H1 (cell line): ENCODE results near the gene RSPH9. TPM values are rescaled to one million over a fixed set of nuclear protein-coding genes. Genes with fewer than 3 reads are reported as not detected.

Experiments
- CTCF ChIA-PET: fragments of 300-600 bp; sonication (Branson Sonifier 250); formaldehyde crosslinking; loops from one replicate; lab custom pipeline; 2021; ENCODE audit not compliant: partially characterized antibody; lab: Charles Lee
- POLR2A ChIA-PET: fragments of 300-600 bp; sonication (Branson Sonifier 250); formaldehyde crosslinking; loops from one replicate; lab custom pipeline; 2021; ENCODE audit warnings: inconsistent platforms; ENCODE audit not compliant: partially characterized antibody; lab: Charles Lee
- DNase-seq, 2 experiments: peaks; one replicate each; pipeline versions ENCODE4 v3.0.0 to v3.0.0-alpha.2; 2010 to 2022; ENCODE audit warnings: low spot score in 2 of 2, low read depth in 1 of 2, mixed read lengths in 1 of 2
- FAIRE-seq: peaks from 2 replicates; lab custom pipeline; 2011; peaks lifted over from hg19 to GRCh38; lab: Jason Lieb, UNC
- H2AFZ ChIP-seq: 2 replicates; pipeline ENCODE4 v1.8.1; 2012; ENCODE audit warnings: low read length, inconsistent platforms
- H2AK5ac ChIP-seq: 2 replicates; pipeline ENCODE4 v1.6.1; 2013; ENCODE audit warnings: low read depth, low read length
- H2BK120ac ChIP-seq: replicated peaks from 2 replicates; pipeline ENCODE3; 2013; ENCODE audit warnings: low read depth, low read length, inconsistent platforms
- H2BK12ac ChIP-seq: 2 replicates; pipeline ENCODE4 v1.6.1; 2013; ENCODE audit warnings: low read depth, low read length
- H2BK15ac ChIP-seq: 2 replicates; pipeline ENCODE4 v1.6.1; 2013; ENCODE audit warnings: low read length
- H2BK20ac ChIP-seq: 2 replicates; pipeline ENCODE4 v1.6.1; 2013; ENCODE audit warnings: low read length
- H2BK5ac ChIP-seq: 2 replicates; pipeline ENCODE4 v1.6.1; 2013; ENCODE audit warnings: low read depth, low read length
- H3K14ac ChIP-seq: 2 replicates; pipeline ENCODE4 v1.6.1; 2013; ENCODE audit warnings: inconsistent platforms; ENCODE audit not compliant: insufficient read length
- H3K18ac ChIP-seq: 2 replicates; pipeline ENCODE4 v1.6.1; 2013; ENCODE audit warnings: low read length; ENCODE audit errors: extremely low read depth
- H3K23ac ChIP-seq: 2 replicates; pipeline ENCODE4 v1.6.1; 2013; ENCODE audit warnings: inconsistent platforms; ENCODE audit not compliant: insufficient read length
- H3K23me2 ChIP-seq: 2 replicates; pipeline ENCODE4 v1.6.1; 2013; ENCODE audit warnings: low read depth, low read length
- H3K27ac ChIP-seq: 2 replicates; pipeline ENCODE4 v1.6.1; 2011; ENCODE audit warnings: low read depth, low read length, inconsistent platforms
- H3K27me3 ChIP-seq, 4 experiments: replicated peaks in 1 of 4; 1 replicate in 1 of 4; 2 replicates in 3 of 4; pipeline versions ENCODE4 v1.6.1 to v1.8.1; 2011 to 2013; ENCODE audit warnings: low read length in 3 of 4, mild to moderate bottlenecking in 3 of 4, inconsistent platforms in 2 of 4, mixed read lengths in 2 of 4, moderate library complexity in 1 of 4; ENCODE audit not compliant: control insufficient read depth in 3 of 4, insufficient read depth in 3 of 4; ENCODE audit errors: extremely low read depth in 1 of 4
- H3K36me3 ChIP-seq, 4 experiments: 2 replicates each; pipeline versions ENCODE4 v1.6.1 to v1.8.1; 2011 to 2013; ENCODE audit warnings: mild to moderate bottlenecking in 4 of 4, low read length in 3 of 4, moderate library complexity in 2 of 4, control low read depth in 1 of 4, inconsistent platforms in 1 of 4; ENCODE audit not compliant: insufficient read depth in 4 of 4, control insufficient read depth in 2 of 4
- H3K4ac ChIP-seq: replicated peaks from 2 replicates; pipeline ENCODE3; 2013; ENCODE audit warnings: low read length, low read depth, mixed read lengths, inconsistent platforms; ENCODE audit not compliant: insufficient read length
- H3K4me1 ChIP-seq, 4 experiments: replicated peaks in 1 of 4; 1 replicate in 1 of 4; 2 replicates in 3 of 4; pipeline versions ENCODE4 v1.6.1 to v1.8.1; 2011 to 2013; ENCODE audit warnings: low read length in 3 of 4, inconsistent platforms in 2 of 4, mixed read lengths in 1 of 4; ENCODE audit not compliant: insufficient read depth in 4 of 4, control insufficient read depth in 3 of 4
- H3K4me2 ChIP-seq, 2 experiments: 2 replicates each; pipeline versions ENCODE4 v1.6.1 to v1.8.1; 2011 to 2013; ENCODE audit warnings: low read depth in 2 of 2, low read length in 2 of 2, control low read depth in 1 of 2, inconsistent platforms in 1 of 2, mild to moderate bottlenecking in 1 of 2; ENCODE audit not compliant: insufficient read depth in 1 of 2
- H3K4me3 ChIP-seq, 4 experiments: fragments of 200-600, 300-600 bp in 1 of 4; sonication (generic), shearing (Covaris generic), sonication (Bioruptor Twin) in 1 of 4; 2 replicates each; pipeline versions ENCODE4 v1.5.1 to v1.8.1; 2011 to 2016; ENCODE audit warnings: low read length in 4 of 4, low read depth in 3 of 4, control low read depth in 2 of 4, inconsistent platforms in 2 of 4, mild to moderate bottlenecking in 2 of 4, mixed read lengths in 1 of 4, moderate library complexity in 1 of 4; ENCODE audit not compliant: insufficient read depth in 2 of 4; ENCODE audit errors: extremely low read depth in 1 of 4
- H3K56ac ChIP-seq: replicated peaks from 2 replicates; pipeline ENCODE3; 2013; ENCODE audit warnings: low read depth, mild to moderate bottlenecking, mixed read lengths, low read length, inconsistent platforms; ENCODE audit not compliant: insufficient read length
- H3K79me1 ChIP-seq: 2 replicates; pipeline ENCODE4 v1.6.1; 2013; ENCODE audit warnings: low read depth, low read length, control low read depth
- H3K79me2 ChIP-seq, 2 experiments: 2 replicates each; pipeline versions ENCODE4 v1.6.1 to v1.8.1; 2012 to 2013; ENCODE audit warnings: low read length in 2 of 2, mild to moderate bottlenecking in 2 of 2, inconsistent platforms in 1 of 2; ENCODE audit not compliant: insufficient read depth in 2 of 2, control insufficient read depth in 1 of 2
- H3K9ac ChIP-seq, 4 experiments: replicated peaks in 1 of 4; 1 replicate in 1 of 4; 2 replicates in 3 of 4; pipeline versions ENCODE4 v1.6.1 to v1.8.1; 2011 to 2013; ENCODE audit warnings: low read depth in 3 of 4, low read length in 3 of 4, control low read depth in 2 of 4, mild to moderate bottlenecking in 2 of 4, moderate library complexity in 2 of 4, inconsistent platforms in 1 of 4; ENCODE audit errors: extremely low read depth in 1 of 4
- H3K9me3 ChIP-seq, 2 experiments: 2 replicates each; pipeline versions ENCODE4 v1.6.1 to v1.8.1; 2012 to 2013; ENCODE audit warnings: mild to moderate bottlenecking in 2 of 2, moderate library complexity in 2 of 2, control low read depth in 1 of 2, inconsistent platforms in 1 of 2, low read depth in 1 of 2, low read length in 1 of 2, mixed read lengths in 1 of 2; ENCODE audit not compliant: insufficient read depth in 2 of 2
- H4K20me1 ChIP-seq, 2 experiments: replicated peaks in 1 of 2; 2 replicates each; pipeline versions ENCODE3 to v1.8.1; 2011 to 2013; ENCODE audit warnings: inconsistent platforms in 2 of 2, low read length in 2 of 2, mild to moderate bottlenecking in 1 of 2; ENCODE audit not compliant: insufficient read depth in 2 of 2, control insufficient read depth in 1 of 2
- H4K5ac ChIP-seq: 2 replicates; pipeline ENCODE4 v1.6.1; 2013; ENCODE audit warnings: low read length, low read depth, mixed read lengths, inconsistent platforms; ENCODE audit not compliant: insufficient read length
- H4K8ac ChIP-seq: 2 replicates; pipeline ENCODE4 v1.8.0; 2013; ENCODE audit warnings: mild to moderate bottlenecking, moderate library complexity, low read length, inconsistent platforms; ENCODE audit not compliant: insufficient read depth; ENCODE audit errors: extremely low read depth
- H4K91ac ChIP-seq: replicated peaks from 2 replicates; pipeline ENCODE3; 2013; ENCODE audit warnings: low read length, mixed read lengths, inconsistent platforms; ENCODE audit not compliant: insufficient read length
- NANOG ChIP-seq: IDR thresholded peaks from 2 replicates; pipeline ENCODE4 v1.6.1; 2011; ENCODE audit warnings: low read length, low read depth, mild to moderate bottlenecking, inconsistent platforms; ENCODE audit not compliant: insufficient read depth, poor library complexity, severe bottlenecking
- NRF1 ChIP-seq: IDR thresholded peaks from 2 replicates; pipeline ENCODE4 v1.6.1; 2011; ENCODE audit warnings: mild to moderate bottlenecking, low read depth, low read length, improper control_type of control experiment
- POLR2A ChIP-seq, 2 experiments: IDR thresholded peaks; 1 replicate in 1 of 2; 2 replicates in 1 of 2; pipeline ENCODE4 v1.6.1; 2011; ENCODE audit warnings: low read depth in 2 of 2, low read length in 2 of 2, mild to moderate bottlenecking in 2 of 2; ENCODE audit errors: control extremely low read depth in 1 of 2
- WGBS, 2 experiments: shearing (Covaris generic) in 1 of 2; methylation state at CpG; one replicate each; pipeline versions ENCODE4 v1.1.6 to v1.1.7; 2013 to 2015; ENCODE audit warnings: low lambda C conversion rate in 2 of 2, mixed read lengths in 2 of 2, inconsistent platforms in 1 of 2, low coverage in 1 of 2, missing lambda C conversion rate in 1 of 2; ENCODE audit not compliant: insufficient replicate concordance in 2 of 2, insufficient coverage in 1 of 2, insufficient read length in 1 of 2; ENCODE audit errors: extremely low coverage in 1 of 2, missing lambda C conversion rate in 1 of 2; 5-methylcytosine and 5-hydroxymethylcytosine counted together
- polyA plus RNA-seq, 7 experiments: library from polyadenylated mRNA; depleted of rRNA in 3 of 7; stranded (reverse) in 5 of 7; unstranded in 2 of 7; fragments of >200 nt in 5 of 7; fragments of 200-250 nt in 2 of 7; gene quantifications; 1 replicate in 5 of 7; 2 replicates in 1 of 7; 4 replicates in 1 of 7; pipeline versions ENCODE4 v1.2.1 to v1.2.3, GENCODE V29; 2011 to 2013; ENCODE audit warnings: missing spikeins in 2 of 7, mixed read lengths in 2 of 7
- total RNA-seq: library from RNA; stranded (reverse); fragmentation: NEBNext Ultra II Directional; extraction: Animal tissue kit (Norgen Biotek cat#: 25700); gene quantifications from 2 replicates; pipeline ENCODE4 v1.2.1, GENCODE V29; 2021

The RSPH9 gene
- total and polyA plus RNA-seq, 2 of the 8 experiments (the other 6 are each of a cell fraction or from before 2014, with no cell fraction given) = 0.15 to 0.23 TPM

DNA sequence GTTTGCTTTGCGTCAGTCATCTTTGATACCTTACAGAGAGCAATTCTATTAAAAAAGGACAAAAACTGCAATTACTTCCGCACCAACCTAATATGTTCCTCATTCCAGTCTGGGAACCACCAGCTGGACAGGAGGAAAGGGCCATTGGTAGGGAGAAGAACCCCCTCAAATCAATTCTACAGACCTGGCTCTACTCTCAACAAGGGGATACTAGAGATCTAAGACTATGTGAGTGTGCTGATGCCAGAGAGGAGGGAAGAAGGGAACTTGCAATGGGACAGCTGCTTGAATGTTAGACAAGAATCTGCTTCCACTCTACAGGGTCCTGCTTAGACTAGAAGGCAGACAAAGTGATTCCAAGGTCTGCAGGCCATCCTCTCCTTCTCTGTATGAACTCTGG, 29.5 kb downstream of the RSPH9 start:
- Histone ChIP-seq H3K9me3 (no peaks in the 10 kb centered on the region), H2AK5ac (no peak overlapping the region), H3K9ac (no peak overlapping the region), H2BK15ac (no peak overlapping the region), H3K4me2 (no peak overlapping the region), H2BK5ac (no peak overlapping the region), H4K8ac (no peak overlapping the region), H4K91ac (no peak overlapping the region), H4K5ac (no peak overlapping the region), H3K79me1 (no peaks in the 10 kb centered on the region), H3K4ac (no peak overlapping the region), H3K4me1 (peaks cover 0 to 8% (median 3%) of the 10 kb centered on the region in 4 experiments; a peak in 6 of 7 replicates), H3K4me3 (no peak overlapping the region), H3K27ac (no peak overlapping the region), H3K79me2 (no peaks in the 10 kb centered on the region), H4K20me1 (peaks cover 0 to 8% of the 10 kb centered on the region in 2 experiments), H2BK20ac (no peak overlapping the region), H3K56ac (no peak overlapping the region), H3K23me2 (no peaks in the 10 kb centered on the region), H3K23ac (no peak overlapping the region), H2BK120ac (no peak overlapping the region), H2BK12ac (no peak overlapping the region), H3K14ac (no peak overlapping the region), H3K36me3 (peaks cover 36 to 71% (median 45%) of the 10 kb centered on the region in 4 experiments), H3K27me3 (no peaks in the 10 kb centered on the region), H2AFZ (no peak overlapping the region), H3K18ac (no peak overlapping the region)
- FAIRE-seq = no peak
- no peak for TF ChIP-seq NANOG
- TF ChIP-seq NRF1 = no peak
- TF ChIP-seq POLR2A (IDR thresholded peaks at IDR 0.05; ENCODE audit: control extremely low read depth in 1 of 2, low read depth in 2 of 2, low read length in 2 of 2) = 0 out of 3 replicates have a peak, but pooled peaks of 1 of the 2 experiments have one; percentile 8
- DNase-seq = no peak
- 87% methylated on average over 2 of the region's 2 CpGs; no CpG with 5 or more reads in 1 of the 2 experiments for WGBS, 2 experiments
- ChIA-PET POLR2A (interaction anchor here (0.7 to 10.0 kb wide), 2 partner anchors 12 to 45 kb away, joined by 3 to 85 read pairs; partner anchors contain the start of genes GTPBP2 and MRPS18A), CTCF (interaction anchor here (1.1 to 1.5 kb wide), 2 partner anchors 94 to 110 kb away, joined by 3 read pairs; no protein-coding TSS in a partner anchor)
